Thyroid gland (tissue), 4 donors: ENCODE results near the gene SYNPO2L.
A peak's percentile ranks its signal among the peaks of the same experiment; 100 is the strongest.

Experiments
- CTCF ChIP-seq, 6 experiments: fragments of 200-600 bp in 3 of 6; fragments of 450-650 bp in 3 of 6; sonication (generic) in 3 of 6; IDR thresholded peaks; one replicate each; pipeline ENCODE4 v1.5.1; 2016 to 2019; ENCODE audit warnings: antibody characterized with exemption in 6 of 6, mild to moderate bottlenecking in 2 of 6, inconsistent platforms in 1 of 6, moderate library complexity in 1 of 6
- POLR2A ChIP-seq, 2 donors: fragments of 450-650 bp; IDR thresholded peaks; one replicate each; pipeline ENCODE4 v1.6.1; 2017; ENCODE audit warnings: antibody characterized with exemption in 2 of 2, mild to moderate bottlenecking in 2 of 2, moderate library complexity in 1 of 2

DNA sequence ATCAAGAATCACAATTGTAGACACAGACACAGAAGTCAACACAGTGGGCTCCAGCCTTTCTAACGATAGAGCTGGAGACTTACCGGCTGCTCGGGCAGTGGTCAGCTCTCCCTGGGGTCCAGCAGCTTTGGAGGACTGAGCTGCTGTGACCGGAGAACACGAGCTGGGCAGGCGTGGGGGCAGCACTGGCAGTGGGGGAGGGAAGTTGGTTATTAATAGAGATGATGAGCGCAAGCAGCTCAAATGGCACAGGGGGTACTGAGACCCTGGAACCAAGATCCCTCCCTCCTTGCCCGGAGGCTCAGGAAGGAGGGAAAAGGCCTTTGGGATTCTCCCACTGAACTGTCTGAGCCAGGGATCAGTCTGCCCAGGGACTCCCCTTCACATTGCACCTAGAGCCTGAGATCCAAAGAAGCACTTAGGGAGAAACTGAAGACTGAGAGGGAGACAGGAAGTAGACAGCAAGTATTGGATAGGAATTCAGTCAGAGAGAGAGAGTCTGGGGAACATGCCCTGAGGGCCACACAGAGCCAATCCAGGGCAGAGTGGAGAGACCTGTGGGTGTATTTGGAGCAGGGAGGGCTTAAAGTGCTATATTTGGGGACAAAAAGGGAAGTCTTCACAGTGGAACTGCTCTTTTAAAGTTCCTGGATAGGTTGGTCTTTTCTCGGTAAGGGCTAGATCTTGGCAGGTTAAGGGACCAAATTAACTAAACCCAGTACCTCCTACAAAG, 14.3 kb downstream of the SYNPO2L start, which contains the start of gene MYOZ1:
- TF ChIP-seq CTCF (IDR thresholded peaks at IDR 0.05) (no peak), POLR2A (IDR thresholded peaks at IDR 0.05) (peak in 1 of 2 donors; percentile 33)
